Ascending aorta (tissue), 2 donors: ENCODE results near the gene DHPS. TPM values are rescaled to one million over a fixed set of nuclear protein-coding genes. Genes with fewer than 3 reads are reported as not detected.

Source experiments
- DNase-seq, 2 donors: peaks; one replicate each; pipeline ENCODE4 v3.0.0-alpha.2; 2019; ENCODE audit warnings: low spot score in 2 of 2
- H3K27ac ChIP-seq, 2 donors: fragments of 200-600 bp; sonication (generic); one replicate each; pipeline ENCODE4 v1.5.1; 2016 to 2017; ENCODE audit warnings: mild to moderate bottlenecking in 1 of 2
- H3K27me3 ChIP-seq: fragments of 200-600 bp; sonication (generic); one replicate; pipeline ENCODE4 v1.5.1; 2017
- H3K36me3 ChIP-seq, 2 donors: fragments of 200-600 bp; sonication (generic); one replicate each; pipeline ENCODE4 v1.5.1; 2016
- H3K4me1 ChIP-seq, 2 donors: fragments of 200-600 bp; sonication (generic); one replicate each; pipeline ENCODE4 v1.5.1; 2016 to 2017; ENCODE audit warnings: mild to moderate bottlenecking in 1 of 2
- H3K4me3 ChIP-seq, 2 donors: fragments of 200-600 bp; sonication (generic); one replicate each; pipeline ENCODE4 v1.5.1; 2016 to 2017; ENCODE audit warnings: mild to moderate bottlenecking in 1 of 2
- H3K9me3 ChIP-seq, 2 donors: fragments of 200-600 bp; sonication (generic); one replicate each; pipeline ENCODE4 v1.5.1; 2016
- CTCF ChIP-seq, 3 experiments: fragments of 200-600 bp in 2 of 3; fragments of 450-650 bp in 1 of 3; sonication (generic) in 2 of 3; IDR thresholded peaks; one replicate each; pipeline ENCODE4 v1.5.1; 2016 to 2019; ENCODE audit warnings: antibody characterized with exemption in 3 of 3, mild to moderate bottlenecking in 1 of 3, moderate library complexity in 1 of 3
- intact Hi-C: fragments of 100-400 bp; cut with DNase I; formaldehyde crosslinking; loops from one replicate; pipeline ENCODE4 v1.15.1; 2023
- total RNA-seq: library from RNA; depleted of rRNA; stranded (reverse); fragments of >200 nt; gene quantifications from one replicate; pipeline ENCODE4 v1.1.0, GENCODE V29; 2016

The DHPS gene
- total RNA-seq, 1 donor from 2014 or later = 160 TPM

- Histone ChIP-seq H3K36me3 (peaks cover 11 to 15% of the 10 kb centered on the region in 2 donors), H3K4me1 (peaks cover 4 to 29% of the 10 kb centered on the region in 2 donors), H3K9me3 (no peaks in the 10 kb centered on the region), H3K27ac (peak within 1 kb of the TSS; percentile 88 to 98), H3K4me3 (peak within 1 kb of the TSS; percentile 66 to 95), H3K27me3 (no peaks in the 10 kb centered on the region)
- DNase-seq = peak in 1 of 2 donors; percentile 72
- intact Hi-C loops = loop anchor here (1.0 to 2.0 kb wide), 2 partner anchors 10 to 27 kb away; partner anchors contain the start of genes FBXW9 and TRIR
- TF ChIP-seq CTCF (IDR thresholded peaks at IDR 0.05) = no peak
Measured at GRCh38 chr19:12723641-12724426, 42.2 kb upstream of the DHPS start, which contains the start of gene TNPO2. TNPO2 (minus strand) TSS chr19:12723932; CDS start chr19:12720977, 2,955 bp downstream.

GRCh38 chr19:12723381-12723640 lies 41.6 kb upstream of the DHPS start:
- TF ChIP-seq CTCF (IDR thresholded peaks at IDR 0.05) = no peak
- Histone ChIP-seq H3K36me3 (peaks cover 12 to 15% of the 10 kb centered on the region in 2 donors), H3K9me3 (no peaks in the 10 kb centered on the region), H3K4me3 (peak overlapping the region; percentile 66 to 95), H3K27me3 (no peaks in the 10 kb centered on the region), H3K27ac (peak overlapping the region; percentile 88 to 98), H3K4me1 (peaks cover 4 to 29% of the 10 kb centered on the region in 2 donors)
- no peak for DNase-seq
- intact Hi-C loops = loop anchor here (1.0 to 2.0 kb wide), 2 partner anchors 11 to 27 kb away; partner anchors contain the start of genes FBXW9 and TRIR

- Histone ChIP-seq H3K4me3 (peak overlapping the region; percentile 81 to 95), H3K9me3 (no peaks in the 10 kb centered on the region), H3K36me3 (peaks cover 12 to 14% of the 10 kb centered on the region in 2 donors), H3K27me3 (no peaks in the 10 kb centered on the region), H3K27ac (peak overlapping the region; percentile 88 to 98), H3K4me1 (peaks cover 4 to 29% of the 10 kb centered on the region in 2 donors)
- no peak for TF ChIP-seq CTCF (IDR thresholded peaks at IDR 0.05)
- intact Hi-C loops = loop anchor here (1.0 to 2.0 kb wide), 2 partner anchors 12 to 26 kb away; partner anchors contain the start of genes FBXW9 and TRIR
- peak; percentile 92 to 99 for DNase-seq
Measured at GRCh38 chr19:12722566-12723380, 41.1 kb upstream of the DHPS start.

DNA sequence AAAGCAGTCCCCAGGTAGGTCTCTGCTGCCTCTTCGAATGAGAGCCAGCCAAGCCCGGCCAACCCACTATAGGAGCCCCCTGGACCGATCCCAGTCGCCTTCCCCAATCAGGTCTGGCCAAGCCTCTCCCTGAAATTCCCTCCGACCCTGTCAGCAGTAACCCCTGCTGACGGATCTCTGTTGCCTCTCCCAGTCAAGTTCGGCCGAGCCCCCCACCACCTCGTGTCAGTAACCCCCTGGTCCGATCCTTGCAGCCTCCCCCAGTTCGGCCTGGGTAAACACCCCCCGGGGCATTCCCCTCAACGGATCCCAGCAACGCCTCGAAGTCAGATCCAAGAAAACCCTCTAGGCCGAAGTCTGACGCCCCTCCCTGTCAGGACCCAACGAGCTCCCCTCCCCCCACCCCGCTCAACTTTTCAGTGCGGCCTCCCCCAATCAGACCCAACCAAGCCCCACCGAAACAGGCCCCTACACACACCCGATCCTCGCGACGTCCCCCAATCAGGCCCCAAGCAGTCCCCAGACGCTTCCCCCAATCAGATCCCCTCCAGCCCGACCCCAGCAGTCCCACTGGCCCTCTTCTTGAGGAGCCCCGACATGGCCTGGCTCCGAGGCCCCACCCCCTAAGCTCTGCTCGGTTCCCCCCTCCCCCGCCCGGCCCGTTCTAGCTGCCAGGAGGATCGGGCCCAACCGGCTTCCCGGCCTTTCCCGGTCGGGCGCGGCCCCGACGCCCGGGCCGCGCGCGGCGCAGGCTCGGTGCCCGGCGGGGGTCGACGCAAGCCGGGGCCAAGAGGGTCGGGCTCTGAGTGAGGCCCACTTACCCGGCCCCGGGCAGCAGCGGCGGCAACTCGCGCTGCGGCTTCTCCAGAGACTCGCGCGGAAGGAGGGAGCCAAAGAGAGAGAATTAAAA lies 40.2 kb upstream of the DHPS start:
- H3K27ac ChIP-seq = peak overlapping the region; percentile 88 to 98
- peaks cover 4 to 29% of the 10 kb centered on the region in 2 donors for H3K4me1 ChIP-seq
- DNase-seq = peak in 1 of 2 donors; percentile 79
- intact Hi-C loops = loop anchor here (2.0 kb wide), 1 partner anchor 25 kb away; the partner anchor contains the start of gene FBXW9
- no peaks in the 10 kb centered on the region for H3K27me3 ChIP-seq
- no peaks in the 10 kb centered on the region for H3K9me3 ChIP-seq
- H3K4me3 ChIP-seq = peak overlapping the region; percentile 81 to 95
- TF ChIP-seq CTCF (IDR thresholded peaks at IDR 0.05) = no peak
- peaks cover 12 to 16% of the 10 kb centered on the region in 2 donors for H3K36me3 ChIP-seq
